Fibroblast of lung (primary cell): ENCODE results near the gene SLC38A3. TPM values are rescaled to one million over a fixed set of nuclear protein-coding genes. Genes with fewer than 3 reads are reported as not detected.

ENCODE experiments used
- DNase-seq, 2 donors: peaks; one replicate each; pipeline versions ENCODE4 v3.0.0 to v3.0.0-alpha.2; 2010; ENCODE audit warnings: low read depth in 2 of 2
- H2AFZ ChIP-seq: 2 replicates; pipeline ENCODE4 v1.5.1; 2012; ENCODE audit warnings: low read length, control low read depth, inconsistent platforms
- H3K27ac ChIP-seq: 2 replicates; pipeline ENCODE4 v1.5.1; 2011; ENCODE audit warnings: low read length, control low read depth; ENCODE audit not compliant: insufficient read depth
- H3K27me3 ChIP-seq: 2 replicates; pipeline ENCODE4 v1.5.1; 2011; ENCODE audit warnings: mild to moderate bottlenecking, low read length; ENCODE audit not compliant: control insufficient read depth, insufficient read depth
- H3K36me3 ChIP-seq: 2 replicates; pipeline ENCODE4 v1.5.1; 2011; ENCODE audit warnings: low read length; ENCODE audit not compliant: control insufficient read depth, insufficient read depth
- H3K4me1 ChIP-seq: 2 replicates; pipeline ENCODE4 v1.5.1; 2011; ENCODE audit warnings: low read length; ENCODE audit not compliant: control insufficient read depth, insufficient read depth; ENCODE audit errors: extremely low read depth
- H3K4me2 ChIP-seq: 2 replicates; pipeline ENCODE4 v1.5.1; 2011; ENCODE audit warnings: low read length, control low read depth; ENCODE audit not compliant: insufficient read depth; ENCODE audit errors: extremely low read depth
- H3K4me3 ChIP-seq, 4 experiments: fragments of 200-600 bp in 1 of 4; sonication (generic) in 1 of 4; replicated peaks in 1 of 4; 2 replicates each; pipeline ENCODE4 v1.5.1; 2011 to 2016; ENCODE audit warnings: low read length in 4 of 4, low read depth in 3 of 4, mild to moderate bottlenecking in 3 of 4, control low read depth in 2 of 4, inconsistent platforms in 1 of 4, mixed read lengths in 1 of 4; ENCODE audit not compliant: insufficient read depth in 1 of 4; ENCODE audit errors: control extremely low read depth in 1 of 4
- H3K79me2 ChIP-seq: 2 replicates; pipeline ENCODE4 v1.5.1; 2012; ENCODE audit warnings: mild to moderate bottlenecking, low read length, inconsistent platforms; ENCODE audit not compliant: control insufficient read depth, insufficient read depth
- H3K9ac ChIP-seq: 2 replicates; pipeline ENCODE4 v1.5.1; 2011; ENCODE audit warnings: mild to moderate bottlenecking, low read length, control low read depth; ENCODE audit not compliant: insufficient read depth
- H3K9me3 ChIP-seq: 2 replicates; pipeline ENCODE4 v1.5.1; 2012; ENCODE audit warnings: low read depth, low read length; ENCODE audit not compliant: control insufficient read depth, insufficient read depth
- H4K20me1 ChIP-seq: 2 replicates; pipeline ENCODE4 v1.5.1; 2011; ENCODE audit warnings: low read length; ENCODE audit not compliant: control insufficient read depth, insufficient read depth; ENCODE audit errors: extremely low read depth
- EZH2 ChIP-seq: IDR thresholded peaks from 2 replicates; pipeline ENCODE4 v1.5.1; 2012; ENCODE audit warnings: low read length, control low read depth, mild to moderate bottlenecking; ENCODE audit errors: missing control alignments
- polyA plus RNA-seq, 2 donors: library from polyadenylated mRNA; depleted of rRNA in 1 of 2; stranded (reverse) in 1 of 2; unstranded in 1 of 2; fragments of >200 nt; gene quantifications; 2 replicates each; pipeline ENCODE4 v1.2.1, GENCODE V29; 2011 to 2012; ENCODE audit warnings: missing spikeins in 1 of 2
- total RNA-seq: library from RNA; depleted of rRNA; stranded (reverse); fragments of >200 nt; gene quantifications from 2 replicates; pipeline ENCODE4 v1.2.1, GENCODE V29; 2014
- TF ChIP-seq, protein P1 (sequence below), 2 donors: IDR thresholded peaks in 1 of 2; conservative IDR thresholded peaks in 1 of 2; 1 replicate in 1 of 2; 2 replicates in 1 of 2; pipeline ENCODE4 v1.5.1; 2011 to 2012; ENCODE audit warnings: low read length in 2 of 2, control low read depth in 1 of 2, inconsistent platforms in 1 of 2, low read depth in 1 of 2, mild to moderate bottlenecking in 1 of 2

SLC38A3 gene
- total and polyA plus RNA-seq, 2 donors (not counting 1 experiment from before 2014, with no cell fraction given), result 0.02 TPM; not detected in 1

- no peak overlapping the region for H2AFZ ChIP-seq
- H3K79me2 ChIP-seq, result no peaks in the 10 kb centered on the region
- no peak for DNase-seq
- H3K36me3 ChIP-seq, result no peaks in the 10 kb centered on the region
- H3K4me2 ChIP-seq, result no peak overlapping the region
- no peaks in the 10 kb centered on the region for H3K27me3 ChIP-seq
- no peaks in the 10 kb centered on the region for H3K4me1 ChIP-seq
- H3K4me3 ChIP-seq, result no peak overlapping the region
- H3K9ac ChIP-seq, result no peak overlapping the region
- TF ChIP-seq EZH2, result no peak
- TF ChIP-seq, protein P1, sequence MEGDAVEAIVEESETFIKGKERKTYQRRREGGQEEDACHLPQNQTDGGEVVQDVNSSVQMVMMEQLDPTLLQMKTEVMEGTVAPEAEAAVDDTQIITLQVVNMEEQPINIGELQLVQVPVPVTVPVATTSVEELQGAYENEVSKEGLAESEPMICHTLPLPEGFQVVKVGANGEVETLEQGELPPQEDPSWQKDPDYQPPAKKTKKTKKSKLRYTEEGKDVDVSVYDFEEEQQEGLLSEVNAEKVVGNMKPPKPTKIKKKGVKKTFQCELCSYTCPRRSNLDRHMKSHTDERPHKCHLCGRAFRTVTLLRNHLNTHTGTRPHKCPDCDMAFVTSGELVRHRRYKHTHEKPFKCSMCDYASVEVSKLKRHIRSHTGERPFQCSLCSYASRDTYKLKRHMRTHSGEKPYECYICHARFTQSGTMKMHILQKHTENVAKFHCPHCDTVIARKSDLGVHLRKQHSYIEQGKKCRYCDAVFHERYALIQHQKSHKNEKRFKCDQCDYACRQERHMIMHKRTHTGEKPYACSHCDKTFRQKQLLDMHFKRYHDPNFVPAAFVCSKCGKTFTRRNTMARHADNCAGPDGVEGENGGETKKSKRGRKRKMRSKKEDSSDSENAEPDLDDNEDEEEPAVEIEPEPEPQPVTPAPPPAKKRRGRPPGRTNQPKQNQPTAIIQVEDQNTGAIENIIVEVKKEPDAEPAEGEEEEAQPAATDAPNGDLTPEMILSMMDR (conservative IDR thresholded peaks at IDR 0.05 in 1 of 2, IDR thresholded peaks at IDR 0.05 in 1 of 2; ENCODE audit: low read depth in 1 of 2, low read length in 2 of 2), result no peak
- H3K27ac ChIP-seq, result no peak overlapping the region
- no peaks in the 10 kb centered on the region for H3K9me3 ChIP-seq
- H4K20me1 ChIP-seq, result no peaks in the 10 kb centered on the region
Measured at GRCh38 chr3:50181985-50182384, 23.1 kb upstream of the SLC38A3 start.

GRCh38 chr3:50182533-50183099 lies 22.5 kb upstream of the SLC38A3 start:
- no peaks in the 10 kb centered on the region for H3K79me2 ChIP-seq
- no peaks in the 10 kb centered on the region for H3K9me3 ChIP-seq
- H3K36me3 ChIP-seq, result no peaks in the 10 kb centered on the region
- H3K9ac ChIP-seq, result no peak overlapping the region
- no peak for DNase-seq
- no peak overlapping the region for H2AFZ ChIP-seq
- no peak overlapping the region for H3K4me2 ChIP-seq
- H3K27me3 ChIP-seq, result no peaks in the 10 kb centered on the region
- H3K4me3 ChIP-seq, result no peak overlapping the region
- H3K4me1 ChIP-seq, result no peaks in the 10 kb centered on the region
- no peak overlapping the region for H3K27ac ChIP-seq
- TF ChIP-seq, protein P1 (conservative IDR thresholded peaks at IDR 0.05 in 1 of 2, IDR thresholded peaks at IDR 0.05 in 1 of 2; ENCODE audit: low read depth in 1 of 2, low read length in 2 of 2), result no peak
- no peak for TF ChIP-seq EZH2
- no peaks in the 10 kb centered on the region for H4K20me1 ChIP-seq

GRCh38 chr3:50183755-50184154 lies 21.3 kb upstream of the SLC38A3 start:
- no peak for DNase-seq
- H3K4me3 ChIP-seq, result no peak overlapping the region
- no peak overlapping the region for H3K4me2 ChIP-seq
- no peaks in the 10 kb centered on the region for H4K20me1 ChIP-seq
- H3K36me3 ChIP-seq, result no peaks in the 10 kb centered on the region
- no peak overlapping the region for H2AFZ ChIP-seq
- H3K27me3 ChIP-seq, result no peaks in the 10 kb centered on the region
- no peaks in the 10 kb centered on the region for H3K79me2 ChIP-seq
- H3K9ac ChIP-seq, result no peak overlapping the region
- H3K27ac ChIP-seq, result no peak overlapping the region
- H3K4me1 ChIP-seq, result no peaks in the 10 kb centered on the region
- no peak for TF ChIP-seq EZH2
- TF ChIP-seq, protein P1 (conservative IDR thresholded peaks at IDR 0.05 in 1 of 2, IDR thresholded peaks at IDR 0.05 in 1 of 2; ENCODE audit: low read depth in 1 of 2, low read length in 2 of 2), result no peak
- no peaks in the 10 kb centered on the region for H3K9me3 ChIP-seq
